GM19324 (cell line): ENCODE measurements around the gene RFTN2.
"Not testable (repeated sequence)": the region's sequence is repeated elsewhere in the genome, so short reads cannot be mapped to it uniquely, and the experiment has no call there.

ENCODE experiments used
- ATAC-seq: cut with Tn5 transposase; IDR thresholded peaks from one replicate; pipeline ENCODE4 v1.9.1; 2021; ENCODE audit warnings: mild to moderate bottlenecking, moderate library complexity; ENCODE audit not compliant: unreplicated experiment, low FRiP score

The RFTN2 gene

GRCh38 chr2:197606180-197606579 is 69.2 kb downstream of the RFTN2 start:
- ATAC-seq, result peak; percentile 67

- no peak for ATAC-seq
Measured at GRCh38 chr2:197604117-197604860, 71.1 kb downstream of the RFTN2 start.

- ATAC-seq, result no peak
Measured at GRCh38 chr2:197601726-197602125, 73.7 kb downstream of the RFTN2 start.

- peak; percentile 60 for ATAC-seq
Measured at GRCh38 chr2:197600306-197600705, 75.1 kb downstream of the RFTN2 start.

GRCh38 chr2:197599285-197599965 is 76.0 kb downstream of the RFTN2 start:
- ATAC-seq, result peak; percentile 58

- no peak for ATAC-seq
Measured at GRCh38 chr2:197598450-197598849, 76.9 kb downstream of the RFTN2 start.

GRCh38 chr2:197597166-197597565 is 78.2 kb downstream of the RFTN2 start:
- ATAC-seq, result no peak

GRCh38 chr2:197596766-197597165 is 78.6 kb downstream of the RFTN2 start:
- ATAC-seq, result no peak

GRCh38 chr2:197591339-197592072 is 83.9 kb downstream of the RFTN2 start:
- ATAC-seq, result no peak

GRCh38 chr2:197587255-197587654 is 88.1 kb downstream of the RFTN2 start:
- not testable (repeated sequence) for ATAC-seq

GRCh38 chr2:197580166-197580565 is 95.2 kb downstream of the RFTN2 start:
- ATAC-seq, result not testable (repeated sequence)

- not testable (repeated sequence) for ATAC-seq
Measured at GRCh38 chr2:197578294-197578693, 97.1 kb downstream of the RFTN2 start.

GRCh38 chr2:197577446-197577845 is 97.9 kb downstream of the RFTN2 start:
- no peak for ATAC-seq

- no peak for ATAC-seq
Measured at GRCh38 chr2:197576631-197577030, 98.8 kb downstream of the RFTN2 start.

GRCh38 chr2:197575987-197576386 is 99.4 kb downstream of the RFTN2 start:
- ATAC-seq, result no peak

- no peak for ATAC-seq
Measured at GRCh38 chr2:197573608-197574007, 101.8 kb downstream of the RFTN2 start.

GRCh38 chr2:197571627-197572271 is 103.6 kb downstream of the RFTN2 start:
- ATAC-seq, result no peak

GRCh38 chr2:197560146-197560665 is 115.2 kb downstream of the RFTN2 start:
- no peak for ATAC-seq

- ATAC-seq, result no peak
Measured at GRCh38 chr2:197559681-197560080, 115.7 kb downstream of the RFTN2 start.

- no peak for ATAC-seq
Measured at GRCh38 chr2:197558393-197558792, 117.0 kb downstream of the RFTN2 start.

- ATAC-seq, result no peak
Measured at GRCh38 chr2:197556456-197556855, 118.9 kb downstream of the RFTN2 start.
